ENCODE measurements around the gene DNAJC12. TPM values are rescaled to one million over a fixed set of nuclear protein-coding genes. Genes with fewer than 3 reads are reported as not detected.
"Not testable (repeated sequence)": the region's sequence is repeated elsewhere in the genome, so short reads cannot be mapped to it uniquely, and the experiment has no call there.

The DNAJC12 gene
- total RNA-seq, 2 donors from 2014 or later: 1.2 to 5.1 TPM

GRCh38 chr10:67839951-67840350 lies 2.0 kb upstream of the DNAJC12 start:
- ATAC-seq (ENCODE audit: insufficient number of reproducible peaks, low FRiP score, low read depth): no peak
- no peak overlapping the region for H3K27ac ChIP-seq
- no peak overlapping the region for H3K4me3 ChIP-seq
- H3K9me3 ChIP-seq: no peaks in the 10 kb centered on the region
- no peak for TF ChIP-seq CTCF (IDR thresholded peaks at IDR 0.05)
- no peak for DNase-seq (ENCODE audit: low spot score)
- no peaks in the 10 kb centered on the region for H3K4me1 ChIP-seq (ENCODE audit: control insufficient read depth in 1 of 2, low read depth in 2 of 2)
- no peaks in the 10 kb centered on the region for H3K36me3 ChIP-seq
- no peaks in the 10 kb centered on the region for H3K27me3 ChIP-seq (replicated peaks; ENCODE audit: insufficient read depth)

GRCh38 chr10:67839511-67839910 lies 1.5 kb upstream of the DNAJC12 start:
- H3K27ac ChIP-seq; H3K36me3 ChIP-seq; H3K4me1 ChIP-seq (ENCODE audit: control insufficient read depth in 1 of 2, low read depth in 2 of 2); H3K27me3 ChIP-seq (replicated peaks; ENCODE audit: insufficient read depth); H3K4me3 ChIP-seq; H3K9me3 ChIP-seq; DNase-seq (ENCODE audit: low spot score); ATAC-seq (ENCODE audit: insufficient number of reproducible peaks, low FRiP score, low read depth): not testable (repeated sequence)

GRCh38 chr10:67836972-67837371 lies 1.0 kb downstream of the DNAJC12 start:
- ATAC-seq (ENCODE audit: insufficient number of reproducible peaks, low FRiP score, low read depth) (no peak), DNase-seq (ENCODE audit: low spot score) (no peak)
- no peak overlapping the region for H3K27ac ChIP-seq
- no peaks in the 10 kb centered on the region for H3K4me1 ChIP-seq (ENCODE audit: control insufficient read depth in 1 of 2, low read depth in 2 of 2)
- no peaks in the 10 kb centered on the region for H3K9me3 ChIP-seq
- TF ChIP-seq CTCF (IDR thresholded peaks at IDR 0.05): no peak
- no peaks in the 10 kb centered on the region for H3K27me3 ChIP-seq (replicated peaks; ENCODE audit: insufficient read depth)
- no peak overlapping the region for H3K4me3 ChIP-seq
- no peaks in the 10 kb centered on the region for H3K36me3 ChIP-seq

GRCh38 chr10:67836488-67836887 lies 1.5 kb downstream of the DNAJC12 start:
- Histone ChIP-seq H3K36me3 (no peaks in the 10 kb centered on the region), H3K9me3 (no peaks in the 10 kb centered on the region), H3K27ac (no peak overlapping the region), H3K4me1 (ENCODE audit: control insufficient read depth in 1 of 2, low read depth in 2 of 2) (no peaks in the 10 kb centered on the region), H3K4me3 (no peak overlapping the region), H3K27me3 (replicated peaks; ENCODE audit: insufficient read depth) (no peaks in the 10 kb centered on the region)
- no peak for ATAC-seq (ENCODE audit: insufficient number of reproducible peaks, low FRiP score, low read depth)
- no peak for TF ChIP-seq CTCF (IDR thresholded peaks at IDR 0.05)
- no peak for DNase-seq (ENCODE audit: low spot score)

GRCh38 chr10:67835541-67836394 lies 2.2 kb downstream of the DNAJC12 start:
- not testable (repeated sequence) for ATAC-seq (ENCODE audit: insufficient number of reproducible peaks, low FRiP score, low read depth); H3K4me1 ChIP-seq (ENCODE audit: control insufficient read depth in 1 of 2, low read depth in 2 of 2); DNase-seq (ENCODE audit: low spot score)

GRCh38 chr10:67834375-67834774 lies 3.6 kb downstream of the DNAJC12 start:
- ATAC-seq (ENCODE audit: insufficient number of reproducible peaks, low FRiP score, low read depth): no peak
- Histone ChIP-seq H3K27ac (no peak overlapping the region), H3K4me1 (ENCODE audit: control insufficient read depth in 1 of 2, low read depth in 2 of 2) (no peaks in the 10 kb centered on the region), H3K4me3 (no peak overlapping the region), H3K36me3 (no peaks in the 10 kb centered on the region), H3K9me3 (no peaks in the 10 kb centered on the region), H3K27me3 (replicated peaks; ENCODE audit: insufficient read depth) (no peaks in the 10 kb centered on the region)
- TF ChIP-seq CTCF (IDR thresholded peaks at IDR 0.05): no peak
- DNase-seq (ENCODE audit: low spot score): no peak

More at GRCh38 chr10:67835541-67836394, 2.2 kb downstream of the DNAJC12 start:
- H3K9me3 ChIP-seq; H3K27ac ChIP-seq; H3K27me3 ChIP-seq (replicated peaks; ENCODE audit: insufficient read depth); H3K36me3 ChIP-seq; H3K4me3 ChIP-seq: not testable (repeated sequence)
